GM23338 (cell line): Measurements from ENCODE around the gene RELL2. TPM values are rescaled to one million over a fixed set of nuclear protein-coding genes. Genes with fewer than 3 reads are reported as not detected.

ENCODE experiments used
- ATAC-seq: fragments of 200-7000 bp; cut with Tn5 transposase; 3 replicates; pipeline ENCODE4 v1.9.1; 2020
- DNase-seq: peaks from one replicate; pipeline ENCODE4 v3.0.0-alpha.2; 2015; ENCODE audit warnings: low spot score
- H2AFZ ChIP-seq: fragments of 200-600 bp; sonication (generic); 2 replicates; pipeline ENCODE4 v1.8.0; 2016; ENCODE audit warnings: antibody characterized with exemption, mild to moderate bottlenecking, moderate library complexity
- H3F3A ChIP-seq: fragments of 200-600 bp; sonication (generic); replicated peaks from 2 replicates; pipeline ENCODE4 v1.8.0; 2017; ENCODE audit warnings: antibody characterized with exemption, mixed run types, low read depth
- H3K27ac ChIP-seq: fragments of 200-600 bp; sonication (generic); 2 replicates; pipeline ENCODE4 v1.6.1; 2016; ENCODE audit warnings: low read depth
- H3K27me3 ChIP-seq: fragments of 200-600 bp; sonication (generic); 2 replicates; pipeline ENCODE4 v1.8.0; 2016; ENCODE audit warnings: mild to moderate bottlenecking, mixed run types, moderate library complexity; ENCODE audit not compliant: insufficient read depth
- H3K36me3 ChIP-seq: fragments of 200-600 bp; sonication (generic); 2 replicates; pipeline ENCODE4 v1.8.0; 2016; ENCODE audit warnings: mild to moderate bottlenecking; ENCODE audit not compliant: insufficient read depth
- H3K4me1 ChIP-seq: fragments of 200-600 bp; sonication (generic); 2 replicates; pipeline ENCODE4 v1.8.0; 2016; ENCODE audit warnings: mild to moderate bottlenecking, moderate library complexity; ENCODE audit not compliant: insufficient read depth
- H3K4me2 ChIP-seq: fragments of 200-600 bp; sonication (generic); 2 replicates; pipeline ENCODE4 v1.7.1; 2017; ENCODE audit warnings: mixed run types
- H3K4me3 ChIP-seq: fragments of 200-600 bp; sonication (generic); 2 replicates; pipeline ENCODE4 v1.6.1; 2016; ENCODE audit warnings: mixed run types
- H3K79me2 ChIP-seq: fragments of 200-600 bp; sonication (generic); replicated peaks from 2 replicates; pipeline ENCODE4 v1.8.0; 2017; ENCODE audit warnings: mild to moderate bottlenecking; ENCODE audit not compliant: insufficient read depth
- H3K9me2 ChIP-seq: fragments of 200-600 bp; sonication (generic); 2 replicates; pipeline ENCODE4 v1.8.0; 2017; ENCODE audit not compliant: insufficient read depth
- H4K20me1 ChIP-seq: fragments of 200-600 bp; sonication (generic); replicated peaks from 2 replicates; pipeline ENCODE4 v1.8.0; 2017; ENCODE audit warnings: mild to moderate bottlenecking; ENCODE audit not compliant: insufficient read depth
- H3K27ac Mint-ChIP-seq: 2 replicates; pipeline ENCODE4 v1.8.0; 2020; ENCODE audit warnings: inconsistent platforms, mild to moderate bottlenecking, moderate library complexity, mixed read lengths
- H3K27me3 Mint-ChIP-seq: 3 replicates; pipeline ENCODE4 v1.8.0; 2022; ENCODE audit warnings: low read depth, mild to moderate bottlenecking, moderate library complexity, mixed read lengths, inconsistent platforms; ENCODE audit not compliant: insufficient read depth, poor library complexity
- H3K36me3 Mint-ChIP-seq: 3 replicates; pipeline ENCODE4 v1.8.0; 2021; ENCODE audit warnings: low read depth, mild to moderate bottlenecking, inconsistent platforms, moderate library complexity, mixed read lengths
- H3K4me1 Mint-ChIP-seq: 3 replicates; pipeline ENCODE4 v1.8.0; 2020; ENCODE audit warnings: mild to moderate bottlenecking, inconsistent platforms, mixed read lengths
- H3K4me3 Mint-ChIP-seq: 3 replicates; pipeline ENCODE4 v1.8.0; 2021; ENCODE audit warnings: moderate library complexity, mild to moderate bottlenecking, inconsistent platforms, mixed read lengths
- H3K9me3 Mint-ChIP-seq: 3 replicates; pipeline ENCODE4 v1.8.0; 2020; ENCODE audit warnings: moderate library complexity, mild to moderate bottlenecking, inconsistent platforms, mixed read lengths
- CREB1 ChIP-seq: fragments of 250-450 bp; sonication (Bioruptor Pico); IDR thresholded peaks from 2 replicates; pipeline ENCODE4 v1.5.0; 2020; ENCODE audit warnings: low read depth, mild to moderate bottlenecking, moderate library complexity
- EZH2 ChIP-seq: fragments of 200-600 bp; sonication (generic); IDR thresholded peaks from one replicate; pipeline ENCODE4 v1.8.0; 2017; ENCODE audit warnings: antibody characterized with exemption, mild to moderate bottlenecking, low read depth; ENCODE audit not compliant: unreplicated experiment
- EZH2phosphoT487 ChIP-seq: fragments of 200-600 bp; sonication (generic); IDR thresholded peaks from one replicate; pipeline ENCODE4 v1.8.1; 2018; ENCODE audit warnings: antibody characterized with exemption; ENCODE audit not compliant: unreplicated experiment
- JUNB ChIP-seq: IDR thresholded peaks from one replicate; pipeline ENCODE4 v1.6.1; 2016; ENCODE audit warnings: antibody characterized with exemption; ENCODE audit not compliant: unreplicated experiment
- NANOG ChIP-seq: IDR thresholded peaks from 2 replicates; pipeline ENCODE4 v1.6.1; 2016; ENCODE audit warnings: antibody characterized with exemption, borderline replicate concordance
- POLR2AphosphoS5 ChIP-seq: IDR thresholded peaks from 2 replicates; pipeline ENCODE4 v1.6.1; 2016; ENCODE audit warnings: antibody characterized with exemption, low read depth
- STAT1 ChIP-seq: IDR thresholded peaks from one replicate; pipeline ENCODE4 v1.6.1; 2016; ENCODE audit warnings: antibody characterized with exemption; ENCODE audit not compliant: unreplicated experiment
- ZNF114 ChIP-seq: fragments of 250-450 bp; sonication (Bioruptor Pico); IDR thresholded peaks from 2 replicates; pipeline ENCODE4 v1.5.0; 2020; ENCODE audit warnings: mild to moderate bottlenecking, moderate library complexity
- ZNF331 ChIP-seq: fragments of 250-450 bp; sonication (Bioruptor Pico); IDR thresholded peaks from 2 replicates; pipeline ENCODE4 v1.5.0; 2020; ENCODE audit warnings: low read depth, mild to moderate bottlenecking, moderate library complexity
- polyA plus RNA-seq: library from polyadenylated mRNA; unstranded; fragments of >200 nt; fragmentation: Nextera tagmentation; extraction: Ambion mirVana; gene quantifications from 2 replicates; pipeline ENCODE4 v1.2.1, GENCODE V29; 2016
- total RNA-seq: library from RNA; depleted of rRNA; stranded (reverse); fragments of >200 nt; shearing (Covaris generic); gene quantifications from 2 replicates; pipeline ENCODE4 v1.2.3, GENCODE V29; 2014
- TF ChIP-seq, protein P1 (sequence below), 2 experiments: fragments of 200-600 bp in 1 of 2; sonication (generic) in 1 of 2; conservative IDR thresholded peaks; 2 replicates each; pipeline versions ENCODE4 v1.5.1 to v1.6.1; 2016 to 2017; ENCODE audit warnings: antibody characterized with exemption in 2 of 2, low read depth in 2 of 2, mild to moderate bottlenecking in 2 of 2, moderate library complexity in 1 of 2
- TF ChIP-seq, protein P2 (sequence below): IDR thresholded peaks from 2 replicates; pipeline ENCODE4 v1.6.1; 2016; ENCODE audit warnings: antibody characterized with exemption
- TF ChIP-seq, protein P3 (sequence below): IDR thresholded peaks from one replicate; pipeline ENCODE4 v1.6.1; 2018; ENCODE audit warnings: antibody characterized with exemption; ENCODE audit not compliant: unreplicated experiment
- TF ChIP-seq, protein P4 (sequence below): fragments of 250-450 bp; sonication (Bioruptor Pico); IDR thresholded peaks from 2 replicates; pipeline ENCODE4 v1.5.0; 2020; ENCODE audit warnings: mild to moderate bottlenecking, moderate library complexity

RELL2 gene
- total and polyA plus RNA-seq, 2 experiments from 2014 or later = 20.4 to 30.6 TPM

DNA sequence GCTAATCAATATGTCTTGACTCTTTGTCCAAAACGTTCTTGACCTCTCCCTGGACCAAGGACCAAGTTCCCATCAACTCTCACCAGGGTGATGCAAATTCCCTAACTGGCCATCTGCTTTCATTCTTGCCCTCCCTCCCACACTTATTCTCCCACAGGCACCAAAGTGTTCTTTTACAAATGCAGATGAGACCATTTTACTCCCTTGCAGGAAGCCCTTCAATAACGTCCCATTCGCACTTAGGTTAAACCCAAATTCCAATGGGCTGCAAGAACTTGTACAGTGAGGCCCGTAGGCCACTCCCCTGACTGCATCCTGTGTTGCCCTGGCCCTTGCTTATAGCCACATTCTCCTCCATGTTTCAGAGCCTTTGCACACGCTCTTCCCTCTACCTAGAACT is 38.0 kb downstream of the RELL2 start:
- H3K4me2 ChIP-seq = peak overlapping the region; percentile 8; the same call in 1 of the 2 replicates
- TF ChIP-seq JUNB = no peak
- peak; percentile 50; the same call in 1 of the 2 replicates for TF ChIP-seq POLR2AphosphoS5
- TF ChIP-seq, protein P1, sequence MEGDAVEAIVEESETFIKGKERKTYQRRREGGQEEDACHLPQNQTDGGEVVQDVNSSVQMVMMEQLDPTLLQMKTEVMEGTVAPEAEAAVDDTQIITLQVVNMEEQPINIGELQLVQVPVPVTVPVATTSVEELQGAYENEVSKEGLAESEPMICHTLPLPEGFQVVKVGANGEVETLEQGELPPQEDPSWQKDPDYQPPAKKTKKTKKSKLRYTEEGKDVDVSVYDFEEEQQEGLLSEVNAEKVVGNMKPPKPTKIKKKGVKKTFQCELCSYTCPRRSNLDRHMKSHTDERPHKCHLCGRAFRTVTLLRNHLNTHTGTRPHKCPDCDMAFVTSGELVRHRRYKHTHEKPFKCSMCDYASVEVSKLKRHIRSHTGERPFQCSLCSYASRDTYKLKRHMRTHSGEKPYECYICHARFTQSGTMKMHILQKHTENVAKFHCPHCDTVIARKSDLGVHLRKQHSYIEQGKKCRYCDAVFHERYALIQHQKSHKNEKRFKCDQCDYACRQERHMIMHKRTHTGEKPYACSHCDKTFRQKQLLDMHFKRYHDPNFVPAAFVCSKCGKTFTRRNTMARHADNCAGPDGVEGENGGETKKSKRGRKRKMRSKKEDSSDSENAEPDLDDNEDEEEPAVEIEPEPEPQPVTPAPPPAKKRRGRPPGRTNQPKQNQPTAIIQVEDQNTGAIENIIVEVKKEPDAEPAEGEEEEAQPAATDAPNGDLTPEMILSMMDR (conservative IDR thresholded peaks at IDR 0.05; ENCODE audit: low read depth in 2 of 2) = no peak
- TF ChIP-seq, protein P2, sequence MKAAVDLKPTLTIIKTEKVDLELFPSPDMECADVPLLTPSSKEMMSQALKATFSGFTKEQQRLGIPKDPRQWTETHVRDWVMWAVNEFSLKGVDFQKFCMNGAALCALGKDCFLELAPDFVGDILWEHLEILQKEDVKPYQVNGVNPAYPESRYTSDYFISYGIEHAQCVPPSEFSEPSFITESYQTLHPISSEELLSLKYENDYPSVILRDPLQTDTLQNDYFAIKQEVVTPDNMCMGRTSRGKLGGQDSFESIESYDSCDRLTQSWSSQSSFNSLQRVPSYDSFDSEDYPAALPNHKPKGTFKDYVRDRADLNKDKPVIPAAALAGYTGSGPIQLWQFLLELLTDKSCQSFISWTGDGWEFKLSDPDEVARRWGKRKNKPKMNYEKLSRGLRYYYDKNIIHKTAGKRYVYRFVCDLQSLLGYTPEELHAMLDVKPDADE = no peak
- no peak for TF ChIP-seq EZH2phosphoT487
- TF ChIP-seq, protein P3, sequence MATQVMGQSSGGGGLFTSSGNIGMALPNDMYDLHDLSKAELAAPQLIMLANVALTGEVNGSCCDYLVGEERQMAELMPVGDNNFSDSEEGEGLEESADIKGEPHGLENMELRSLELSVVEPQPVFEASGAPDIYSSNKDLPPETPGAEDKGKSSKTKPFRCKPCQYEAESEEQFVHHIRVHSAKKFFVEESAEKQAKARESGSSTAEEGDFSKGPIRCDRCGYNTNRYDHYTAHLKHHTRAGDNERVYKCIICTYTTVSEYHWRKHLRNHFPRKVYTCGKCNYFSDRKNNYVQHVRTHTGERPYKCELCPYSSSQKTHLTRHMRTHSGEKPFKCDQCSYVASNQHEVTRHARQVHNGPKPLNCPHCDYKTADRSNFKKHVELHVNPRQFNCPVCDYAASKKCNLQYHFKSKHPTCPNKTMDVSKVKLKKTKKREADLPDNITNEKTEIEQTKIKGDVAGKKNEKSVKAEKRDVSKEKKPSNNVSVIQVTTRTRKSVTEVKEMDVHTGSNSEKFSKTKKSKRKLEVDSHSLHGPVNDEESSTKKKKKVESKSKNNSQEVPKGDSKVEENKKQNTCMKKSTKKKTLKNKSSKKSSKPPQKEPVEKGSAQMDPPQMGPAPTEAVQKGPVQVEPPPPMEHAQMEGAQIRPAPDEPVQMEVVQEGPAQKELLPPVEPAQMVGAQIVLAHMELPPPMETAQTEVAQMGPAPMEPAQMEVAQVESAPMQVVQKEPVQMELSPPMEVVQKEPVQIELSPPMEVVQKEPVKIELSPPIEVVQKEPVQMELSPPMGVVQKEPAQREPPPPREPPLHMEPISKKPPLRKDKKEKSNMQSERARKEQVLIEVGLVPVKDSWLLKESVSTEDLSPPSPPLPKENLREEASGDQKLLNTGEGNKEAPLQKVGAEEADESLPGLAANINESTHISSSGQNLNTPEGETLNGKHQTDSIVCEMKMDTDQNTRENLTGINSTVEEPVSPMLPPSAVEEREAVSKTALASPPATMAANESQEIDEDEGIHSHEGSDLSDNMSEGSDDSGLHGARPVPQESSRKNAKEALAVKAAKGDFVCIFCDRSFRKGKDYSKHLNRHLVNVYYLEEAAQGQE = no peak
- no peak for TF ChIP-seq ZNF114 (CRISPR knock-in tag)
- TF ChIP-seq EZH2 = no peak
- no peak for TF ChIP-seq STAT1
- peak; percentile 20; the same call in 1 of the 2 replicates for TF ChIP-seq CREB1 (CRISPR knock-in tag)
- TF ChIP-seq, protein P4, sequence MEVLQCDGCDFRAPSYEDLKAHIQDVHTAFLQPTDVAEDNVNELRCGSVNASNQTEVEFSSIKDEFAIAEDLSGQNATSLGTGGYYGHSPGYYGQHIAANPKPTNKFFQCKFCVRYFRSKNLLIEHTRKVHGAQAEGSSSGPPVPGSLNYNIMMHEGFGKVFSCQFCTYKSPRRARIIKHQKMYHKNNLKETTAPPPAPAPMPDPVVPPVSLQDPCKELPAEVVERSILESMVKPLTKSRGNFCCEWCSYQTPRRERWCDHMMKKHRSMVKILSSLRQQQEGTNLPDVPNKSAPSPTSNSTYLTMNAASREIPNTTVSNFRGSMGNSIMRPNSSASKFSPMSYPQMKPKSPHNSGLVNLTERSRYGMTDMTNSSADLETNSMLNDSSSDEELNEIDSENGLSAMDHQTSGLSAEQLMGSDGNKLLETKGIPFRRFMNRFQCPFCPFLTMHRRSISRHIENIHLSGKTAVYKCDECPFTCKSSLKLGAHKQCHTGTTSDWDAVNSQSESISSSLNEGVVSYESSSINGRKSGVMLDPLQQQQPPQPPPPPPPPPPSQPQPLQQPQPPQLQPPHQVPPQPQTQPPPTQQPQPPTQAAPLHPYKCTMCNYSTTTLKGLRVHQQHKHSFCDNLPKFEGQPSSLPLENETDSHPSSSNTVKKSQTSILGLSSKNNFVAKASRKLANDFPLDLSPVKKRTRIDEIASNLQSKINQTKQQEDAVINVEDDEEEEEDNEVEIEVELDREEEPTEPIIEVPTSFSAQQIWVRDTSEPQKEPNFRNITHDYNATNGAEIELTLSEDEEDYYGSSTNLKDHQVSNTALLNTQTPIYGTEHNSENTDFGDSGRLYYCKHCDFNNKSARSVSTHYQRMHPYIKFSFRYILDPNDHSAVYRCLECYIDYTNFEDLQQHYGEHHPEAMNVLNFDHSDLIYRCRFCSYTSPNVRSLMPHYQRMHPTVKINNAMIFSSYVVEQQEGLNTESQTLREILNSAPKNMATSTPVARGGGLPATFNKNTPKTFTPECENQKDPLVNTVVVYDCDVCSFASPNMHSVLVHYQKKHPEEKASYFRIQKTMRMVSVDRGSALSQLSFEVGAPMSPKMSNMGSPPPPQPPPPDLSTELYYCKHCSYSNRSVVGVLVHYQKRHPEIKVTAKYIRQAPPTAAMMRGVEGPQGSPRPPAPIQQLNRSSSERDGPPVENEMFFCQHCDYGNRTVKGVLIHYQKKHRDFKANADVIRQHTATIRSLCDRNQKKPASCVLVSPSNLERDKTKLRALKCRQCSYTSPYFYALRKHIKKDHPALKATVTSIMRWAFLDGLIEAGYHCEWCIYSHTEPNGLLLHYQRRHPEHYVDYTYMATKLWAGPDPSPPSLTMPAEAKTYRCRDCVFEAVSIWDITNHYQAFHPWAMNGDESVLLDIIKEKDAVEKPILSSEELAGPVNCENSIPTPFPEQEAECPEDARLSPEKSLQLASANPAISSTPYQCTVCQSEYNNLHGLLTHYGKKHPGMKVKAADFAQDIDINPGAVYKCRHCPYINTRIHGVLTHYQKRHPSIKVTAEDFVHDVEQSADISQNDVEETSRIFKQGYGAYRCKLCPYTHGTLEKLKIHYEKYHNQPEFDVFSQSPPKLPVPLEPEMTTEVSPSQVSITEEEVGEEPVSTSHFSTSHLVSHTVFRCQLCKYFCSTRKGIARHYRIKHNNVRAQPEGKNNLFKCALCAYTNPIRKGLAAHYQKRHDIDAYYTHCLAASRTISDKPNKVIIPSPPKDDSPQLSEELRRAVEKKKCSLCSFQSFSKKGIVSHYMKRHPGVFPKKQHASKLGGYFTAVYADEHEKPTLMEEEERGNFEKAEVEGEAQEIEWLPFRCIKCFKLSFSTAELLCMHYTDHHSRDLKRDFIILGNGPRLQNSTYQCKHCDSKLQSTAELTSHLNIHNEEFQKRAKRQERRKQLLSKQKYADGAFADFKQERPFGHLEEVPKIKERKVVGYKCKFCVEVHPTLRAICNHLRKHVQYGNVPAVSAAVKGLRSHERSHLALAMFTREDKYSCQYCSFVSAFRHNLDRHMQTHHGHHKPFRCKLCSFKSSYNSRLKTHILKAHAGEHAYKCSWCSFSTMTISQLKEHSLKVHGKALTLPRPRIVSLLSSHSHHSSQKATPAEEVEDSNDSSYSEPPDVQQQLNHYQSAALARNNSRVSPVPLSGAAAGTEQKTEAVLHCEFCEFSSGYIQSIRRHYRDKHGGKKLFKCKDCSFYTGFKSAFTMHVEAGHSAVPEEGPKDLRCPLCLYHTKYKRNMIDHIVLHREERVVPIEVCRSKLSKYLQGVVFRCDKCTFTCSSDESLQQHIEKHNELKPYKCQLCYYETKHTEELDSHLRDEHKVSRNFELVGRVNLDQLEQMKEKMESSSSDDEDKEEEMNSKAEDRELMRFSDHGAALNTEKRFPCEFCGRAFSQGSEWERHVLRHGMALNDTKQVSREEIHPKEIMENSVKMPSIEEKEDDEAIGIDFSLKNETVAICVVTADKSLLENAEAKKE (CRISPR knock-in tag) = no peak
- peak; percentile 94 for TF ChIP-seq NANOG
- TF ChIP-seq ZNF331 (CRISPR knock-in tag) = no peak
- Mint-ChIP-seq H3K9me3 (no peaks in the 10 kb centered on the region; the same call in 2 of the 3 replicates), H3K27me3 (peaks cover 7% of the 10 kb centered on the region), H3K4me1 (peaks cover 30% of the 10 kb centered on the region), H3K27ac (peak overlapping the region; percentile 80), H3K36me3 (peaks cover 59% of the 10 kb centered on the region), H3K4me3 (peak overlapping the region; percentile 7; the same call in 1 of the 3 replicates)
- no peak overlapping the region for H2AFZ ChIP-seq
- H3K9me2 ChIP-seq = no peaks in the 10 kb centered on the region
- no peaks in the 10 kb centered on the region; the same call in 1 of the 2 replicates for H3K36me3 ChIP-seq
- H4K20me1 ChIP-seq = no peaks in the 10 kb centered on the region; the same call in 1 of the 2 replicates
- ATAC-seq (peak; percentile 82), DNase-seq (peak; percentile 91)
- H3K27me3 ChIP-seq = no peaks in the 10 kb centered on the region
- peaks cover 34% of the 10 kb centered on the region for H3K4me1 ChIP-seq
- no peak overlapping the region for H3K4me3 ChIP-seq
- H3K79me2 ChIP-seq = peaks cover 12% of the 10 kb centered on the region; the same call in 1 of the 2 replicates
- H3K27ac ChIP-seq = peak overlapping the region; percentile 94
- H3F3A ChIP-seq = peaks cover 17% of the 10 kb centered on the region
